Measurements from ENCODE around the gene S1PR4.

DNA sequence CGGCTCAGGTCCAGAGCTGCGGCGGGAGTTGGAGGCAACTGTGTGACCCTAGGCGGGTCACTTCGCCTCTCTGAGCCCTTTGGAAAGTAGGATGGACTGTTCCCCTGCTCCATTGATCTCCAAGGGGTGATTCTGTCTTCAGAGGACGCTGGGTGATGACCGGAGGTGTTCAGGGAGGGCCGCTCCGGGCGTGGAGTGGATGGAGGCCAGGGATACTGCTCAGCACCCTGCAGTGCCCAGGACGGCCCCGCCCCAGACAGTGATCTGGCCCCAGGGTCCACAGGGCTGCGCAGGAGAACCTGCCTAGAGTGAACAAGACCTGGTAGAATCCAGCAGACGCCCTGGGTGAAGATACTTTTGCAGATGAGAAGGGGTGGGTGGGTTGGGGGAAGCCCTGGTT is 14.1 kb downstream of the S1PR4 start:
- TF ChIP-seq ZNF207 (IDR thresholded peaks at IDR 0.05; ENCODE audit: borderline replicate concordance) (no peak), DPF2 (CRISPR knock-in tag; IDR thresholded peaks at IDR 0.05; ENCODE audit: borderline replicate concordance, low read depth) (no peak), CTCF (CRISPR knock-in tag; IDR thresholded peaks at IDR 0.05) (no peak), ESRRA (CRISPR knock-in tag; IDR thresholded peaks at IDR 0.05; ENCODE audit: low read depth) (no peak), MNT (IDR thresholded peaks at IDR 0.05) (no peak), POLR2A (IDR thresholded peaks at IDR 0.05; ENCODE audit: insufficient read depth in 1 of 2, low read depth in 2 of 2, low read length in 2 of 2) (no peak), TCF12 (IDR thresholded peaks at IDR 0.05) (no peak), TCF12 (CRISPR knock-in tag; IDR thresholded peaks at IDR 0.05) (no peak), PAF1 (CRISPR knock-in tag; IDR thresholded peaks at IDR 0.05) (no peak), GMEB1 (CRISPR knock-in tag; IDR thresholded peaks at IDR 0.05; ENCODE audit: borderline replicate concordance) (no peak), SP1 (IDR thresholded peaks at IDR 0.05) (no peak), SP1 (CRISPR knock-in tag; IDR thresholded peaks at IDR 0.05) (no peak)

Data from HepG2 (cell line).